WTC11 (cell line): Measurements from ENCODE around the gene PHYHIPL. TPM values are rescaled to one million over a fixed set of nuclear protein-coding genes. Genes with fewer than 3 reads are reported as not detected.

Source experiments
- ATAC-seq: fragments of 200-7000 bp; cut with Tn5 transposase; 2 replicates; pipeline ENCODE4 v1.10.0; 2021; ENCODE audit warnings: mild to moderate bottlenecking, moderate library complexity
- CTCF ChIA-PET: fragments of 300-600 bp; sonication (Branson Sonifier 250); formaldehyde crosslinking; loops from one replicate; lab custom pipeline; 2021; ENCODE audit warnings: antibody characterized with exemption; lab: Charles Lee
- POLR2A ChIA-PET: fragments of 350-600 bp; sonication (Branson Sonifier 250); formaldehyde crosslinking; loops from one replicate; lab custom pipeline; 2021; ENCODE audit warnings: antibody characterized with exemption; lab: Charles Lee
- DNase-seq: peaks from one replicate; pipeline ENCODE4 v3.0.0; 2021; ENCODE audit warnings: low spot score
- H3K27ac Mint-ChIP-seq: 2 replicates; pipeline ENCODE4 v1.8.0; 2021; ENCODE audit warnings: mixed read lengths
- H3K27me3 Mint-ChIP-seq: 2 replicates; pipeline ENCODE4 v1.8.0; 2021; ENCODE audit warnings: low read depth, mild to moderate bottlenecking, moderate library complexity, mixed read lengths
- H3K36me3 Mint-ChIP-seq: 2 replicates; pipeline ENCODE4 v1.8.0; 2021; ENCODE audit warnings: mixed read lengths
- H3K4me1 Mint-ChIP-seq: 2 replicates; pipeline ENCODE4 v1.8.0; 2022; ENCODE audit warnings: mixed read lengths
- H3K4me3 Mint-ChIP-seq: 2 replicates; pipeline ENCODE4 v1.8.0; 2021; ENCODE audit warnings: mild to moderate bottlenecking, moderate library complexity, mixed read lengths
- H3K9me3 Mint-ChIP-seq: 2 replicates; pipeline ENCODE4 v1.8.0; 2021; ENCODE audit warnings: mixed read lengths
- CREB1 ChIP-seq: sonication (generic); formaldehyde crosslinking; IDR thresholded peaks from 2 replicates; pipeline ENCODE4 v1.8.0; 2023; ENCODE audit warnings: mild to moderate bottlenecking, missing genetic modification reagents
- EMX1 ChIP-seq: fragments of 250-450 bp; sonication (Bioruptor Pico); IDR thresholded peaks from 2 replicates; pipeline ENCODE4 v1.8.0; 2021; ENCODE audit warnings: mild to moderate bottlenecking
- ETV6 ChIP-seq: sonication (generic); formaldehyde crosslinking; IDR thresholded peaks from 2 replicates; pipeline ENCODE4 v1.8.1; 2022; ENCODE audit warnings: mild to moderate bottlenecking, missing genetic modification reagents
- HMGA2 ChIP-seq: fragments of 250-450 bp; sonication (Bioruptor Pico); IDR thresholded peaks from 2 replicates; pipeline ENCODE4 v1.4.0; 2021; ENCODE audit warnings: mild to moderate bottlenecking, moderate library complexity
- MXD4 ChIP-seq: fragments of 250-450 bp; sonication (Bioruptor Pico); IDR thresholded peaks from 2 replicates; pipeline ENCODE4 v1.8.0; 2021; ENCODE audit warnings: mild to moderate bottlenecking, moderate library complexity, borderline replicate concordance
- NFATC4 ChIP-seq: fragments of 250-450 bp; sonication (Bioruptor Pico); IDR thresholded peaks from 2 replicates; pipeline ENCODE4 v1.9.0; 2021; ENCODE audit warnings: mild to moderate bottlenecking
- NFE2L1 ChIP-seq: sonication (generic); formaldehyde crosslinking; IDR thresholded peaks from 2 replicates; pipeline ENCODE4 v1.8.1; 2023; ENCODE audit warnings: missing genetic modification reagents
- NR1H2 ChIP-seq: sonication (generic); formaldehyde crosslinking; IDR thresholded peaks from 2 replicates; pipeline ENCODE4 v1.9.0; 2021; ENCODE audit warnings: mild to moderate bottlenecking, moderate library complexity, missing genetic modification reagents
- PRRX2 ChIP-seq: fragments of 250-450 bp; sonication (Bioruptor Pico); IDR thresholded peaks from 2 replicates; pipeline ENCODE4 v1.8.0; 2021; ENCODE audit warnings: mild to moderate bottlenecking
- RELA ChIP-seq: sonication (generic); formaldehyde crosslinking; IDR thresholded peaks from 2 replicates; pipeline ENCODE4 v1.8.1; 2022; ENCODE audit warnings: missing genetic modification reagents, mild to moderate bottlenecking, borderline replicate concordance
- SMAD4 ChIP-seq: sonication (generic); formaldehyde crosslinking; IDR thresholded peaks from 2 replicates; pipeline ENCODE4 v1.8.0; 2022; ENCODE audit warnings: mild to moderate bottlenecking, missing genetic modification reagents
- SP1 ChIP-seq: sonication (generic); formaldehyde crosslinking; conservative IDR thresholded peaks from 2 replicates; pipeline ENCODE4 v1.8.1; 2022; ENCODE audit warnings: missing genetic modification reagents
- TEAD1 ChIP-seq: sonication (generic); formaldehyde crosslinking; IDR thresholded peaks from 2 replicates; pipeline ENCODE4 v1.8.0; 2022; ENCODE audit warnings: mild to moderate bottlenecking, missing genetic modification reagents
- TEAD4 ChIP-seq: sonication (generic); formaldehyde crosslinking; IDR thresholded peaks from 2 replicates; pipeline ENCODE4 v1.8.0; 2022; ENCODE audit warnings: mild to moderate bottlenecking, missing genetic modification reagents
- ZBTB21 ChIP-seq: sonication (generic); formaldehyde crosslinking; IDR thresholded peaks from 2 replicates; pipeline ENCODE4 v1.8.1; 2023; ENCODE audit warnings: mild to moderate bottlenecking, missing genetic modification reagents, borderline replicate concordance
- ZNF138 ChIP-seq: sonication (generic); formaldehyde crosslinking; conservative IDR thresholded peaks from 2 replicates; pipeline ENCODE4 v1.8.1; 2022; ENCODE audit warnings: mild to moderate bottlenecking, moderate library complexity, missing genetic modification reagents
- ZNF232 ChIP-seq: sonication (generic); formaldehyde crosslinking; IDR thresholded peaks from 2 replicates; pipeline ENCODE4 v1.8.0; 2022; ENCODE audit warnings: mild to moderate bottlenecking, missing genetic modification reagents
- ZNF263 ChIP-seq: sonication (generic); formaldehyde crosslinking; IDR thresholded peaks from 2 replicates; pipeline ENCODE4 v1.8.1; 2022; ENCODE audit warnings: low read depth, mild to moderate bottlenecking, moderate library complexity, missing genetic modification reagents
- ZNF416 ChIP-seq: fragments of 250-450 bp; sonication (Bioruptor Pico); IDR thresholded peaks from 2 replicates; pipeline ENCODE4 v1.9.0; 2021; ENCODE audit warnings: mild to moderate bottlenecking, inconsistent platforms
- ZNF423 ChIP-seq: fragments of 250-450 bp; sonication (Bioruptor Pico); IDR thresholded peaks from 2 replicates; pipeline ENCODE4 v2.1.2; 2022; ENCODE audit warnings: mild to moderate bottlenecking, moderate library complexity
- ZNF671 ChIP-seq: fragments of 250-450 bp; sonication (Bioruptor Pico); IDR thresholded peaks from 2 replicates; pipeline ENCODE4 v1.8.0; 2021; ENCODE audit warnings: mild to moderate bottlenecking
- total RNA-seq: library from RNA; stranded (reverse); gene quantifications from 3 replicates; pipeline ENCODE4 v1.2.3, GENCODE V29; 2021
- TF ChIP-seq, protein P1 (sequence below): sonication (generic); formaldehyde crosslinking; conservative IDR thresholded peaks from 2 replicates; pipeline ENCODE4 v1.8.1; 2022; ENCODE audit warnings: mild to moderate bottlenecking, missing genetic modification reagents
- TF ChIP-seq, protein P2 (sequence below): sonication (generic); formaldehyde crosslinking; IDR thresholded peaks from 2 replicates; pipeline ENCODE4 v1.8.1; 2022; ENCODE audit warnings: missing genetic modification reagents, borderline replicate concordance
- TF ChIP-seq, protein P3 (sequence below): sonication (generic); formaldehyde crosslinking; IDR thresholded peaks from 2 replicates; pipeline ENCODE4 v1.8.0; 2023; ENCODE audit warnings: mild to moderate bottlenecking, missing genetic modification reagents
- TF ChIP-seq, protein P4 (sequence below): fragments of 250-450 bp; sonication (Bioruptor Pico); IDR thresholded peaks from 2 replicates; pipeline ENCODE4 v1.9.0; 2021; ENCODE audit warnings: mild to moderate bottlenecking
- TF ChIP-seq, protein P5 (sequence below): fragments of 250-450 bp; sonication (Bioruptor Pico); IDR thresholded peaks from 2 replicates; pipeline ENCODE4 v1.9.0; 2021; ENCODE audit warnings: mild to moderate bottlenecking
- TF ChIP-seq, protein P6 (sequence below): sonication (generic); formaldehyde crosslinking; IDR thresholded peaks from 2 replicates; pipeline ENCODE4 v1.8.1; 2023; ENCODE audit warnings: mild to moderate bottlenecking, missing genetic modification reagents, borderline replicate concordance

The PHYHIPL gene
- total RNA-seq, 1 experiment from 2014 or later = 0.13 TPM

DNA sequence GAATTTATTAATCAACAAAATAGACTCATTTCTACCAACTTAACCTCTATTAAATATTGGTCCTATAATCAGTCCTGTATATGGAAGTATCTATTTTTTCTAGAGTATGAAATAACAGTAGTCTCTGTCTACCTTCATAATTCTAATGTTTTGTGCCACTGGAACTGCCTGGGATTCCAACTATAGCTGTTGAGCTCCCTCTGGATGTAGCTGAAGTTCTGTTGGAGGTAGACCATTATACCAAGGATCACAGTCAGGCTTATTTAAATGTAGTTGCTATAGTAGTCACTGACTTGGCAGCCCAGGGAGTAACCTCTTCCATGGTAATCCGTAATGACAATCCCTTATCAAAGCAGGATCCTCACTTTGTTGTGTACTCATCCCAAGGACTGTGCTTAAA is 48.5 kb upstream of the PHYHIPL start:
- H3K4me1 Mint-ChIP-seq = no peaks in the 10 kb centered on the region; the same call in 1 of the 2 replicates
- DNase-seq (no peak), ATAC-seq (no peak)
- H3K27ac Mint-ChIP-seq = no peak overlapping the region
- H3K9me3 Mint-ChIP-seq = no peaks in the 10 kb centered on the region
- CTCF ChIA-PET = no interaction called here
- POLR2A ChIA-PET = no interaction called here
- no peak for TF ChIP-seq HMGA2 (CRISPR knock-in tag)
- no peak for TF ChIP-seq ETV6 (CRISPR knock-in tag)
- TF ChIP-seq, protein P1, sequence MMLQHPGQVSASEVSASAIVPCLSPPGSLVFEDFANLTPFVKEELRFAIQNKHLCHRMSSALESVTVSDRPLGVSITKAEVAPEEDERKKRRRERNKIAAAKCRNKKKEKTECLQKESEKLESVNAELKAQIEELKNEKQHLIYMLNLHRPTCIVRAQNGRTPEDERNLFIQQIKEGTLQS = no peak
- TF ChIP-seq, protein P2, sequence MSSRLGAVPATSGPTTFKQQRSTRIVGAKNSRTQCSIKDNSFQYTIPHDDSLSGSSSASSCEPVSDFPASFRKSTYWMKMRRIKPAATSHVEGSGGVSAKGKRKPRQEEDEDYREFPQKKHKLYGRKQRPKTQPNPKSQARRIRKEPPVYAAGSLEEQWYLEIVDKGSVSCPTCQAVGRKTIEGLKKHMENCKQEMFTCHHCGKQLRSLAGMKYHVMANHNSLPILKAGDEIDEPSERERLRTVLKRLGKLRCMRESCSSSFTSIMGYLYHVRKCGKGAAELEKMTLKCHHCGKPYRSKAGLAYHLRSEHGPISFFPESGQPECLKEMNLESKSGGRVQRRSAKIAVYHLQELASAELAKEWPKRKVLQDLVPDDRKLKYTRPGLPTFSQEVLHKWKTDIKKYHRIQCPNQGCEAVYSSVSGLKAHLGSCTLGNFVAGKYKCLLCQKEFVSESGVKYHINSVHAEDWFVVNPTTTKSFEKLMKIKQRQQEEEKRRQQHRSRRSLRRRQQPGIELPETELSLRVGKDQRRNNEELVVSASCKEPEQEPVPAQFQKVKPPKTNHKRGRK (CRISPR knock-in tag) = no peak
- no peak for TF ChIP-seq TEAD1
- TF ChIP-seq, protein P3, sequence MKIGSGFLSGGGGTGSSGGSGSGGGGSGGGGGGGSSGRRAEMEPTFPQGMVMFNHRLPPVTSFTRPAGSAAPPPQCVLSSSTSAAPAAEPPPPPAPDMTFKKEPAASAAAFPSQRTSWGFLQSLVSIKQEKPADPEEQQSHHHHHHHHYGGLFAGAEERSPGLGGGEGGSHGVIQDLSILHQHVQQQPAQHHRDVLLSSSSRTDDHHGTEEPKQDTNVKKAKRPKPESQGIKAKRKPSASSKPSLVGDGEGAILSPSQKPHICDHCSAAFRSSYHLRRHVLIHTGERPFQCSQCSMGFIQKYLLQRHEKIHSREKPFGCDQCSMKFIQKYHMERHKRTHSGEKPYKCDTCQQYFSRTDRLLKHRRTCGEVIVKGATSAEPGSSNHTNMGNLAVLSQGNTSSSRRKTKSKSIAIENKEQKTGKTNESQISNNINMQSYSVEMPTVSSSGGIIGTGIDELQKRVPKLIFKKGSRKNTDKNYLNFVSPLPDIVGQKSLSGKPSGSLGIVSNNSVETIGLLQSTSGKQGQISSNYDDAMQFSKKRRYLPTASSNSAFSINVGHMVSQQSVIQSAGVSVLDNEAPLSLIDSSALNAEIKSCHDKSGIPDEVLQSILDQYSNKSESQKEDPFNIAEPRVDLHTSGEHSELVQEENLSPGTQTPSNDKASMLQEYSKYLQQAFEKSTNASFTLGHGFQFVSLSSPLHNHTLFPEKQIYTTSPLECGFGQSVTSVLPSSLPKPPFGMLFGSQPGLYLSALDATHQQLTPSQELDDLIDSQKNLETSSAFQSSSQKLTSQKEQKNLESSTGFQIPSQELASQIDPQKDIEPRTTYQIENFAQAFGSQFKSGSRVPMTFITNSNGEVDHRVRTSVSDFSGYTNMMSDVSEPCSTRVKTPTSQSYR (CRISPR knock-in tag) = no peak
- no peak for TF ChIP-seq EMX1 (CRISPR knock-in tag)
- no peak for TF ChIP-seq PRRX2
- no peak for TF ChIP-seq SMAD4
- TF ChIP-seq MXD4 (CRISPR knock-in tag) = no peak
- TF ChIP-seq, protein P4, sequence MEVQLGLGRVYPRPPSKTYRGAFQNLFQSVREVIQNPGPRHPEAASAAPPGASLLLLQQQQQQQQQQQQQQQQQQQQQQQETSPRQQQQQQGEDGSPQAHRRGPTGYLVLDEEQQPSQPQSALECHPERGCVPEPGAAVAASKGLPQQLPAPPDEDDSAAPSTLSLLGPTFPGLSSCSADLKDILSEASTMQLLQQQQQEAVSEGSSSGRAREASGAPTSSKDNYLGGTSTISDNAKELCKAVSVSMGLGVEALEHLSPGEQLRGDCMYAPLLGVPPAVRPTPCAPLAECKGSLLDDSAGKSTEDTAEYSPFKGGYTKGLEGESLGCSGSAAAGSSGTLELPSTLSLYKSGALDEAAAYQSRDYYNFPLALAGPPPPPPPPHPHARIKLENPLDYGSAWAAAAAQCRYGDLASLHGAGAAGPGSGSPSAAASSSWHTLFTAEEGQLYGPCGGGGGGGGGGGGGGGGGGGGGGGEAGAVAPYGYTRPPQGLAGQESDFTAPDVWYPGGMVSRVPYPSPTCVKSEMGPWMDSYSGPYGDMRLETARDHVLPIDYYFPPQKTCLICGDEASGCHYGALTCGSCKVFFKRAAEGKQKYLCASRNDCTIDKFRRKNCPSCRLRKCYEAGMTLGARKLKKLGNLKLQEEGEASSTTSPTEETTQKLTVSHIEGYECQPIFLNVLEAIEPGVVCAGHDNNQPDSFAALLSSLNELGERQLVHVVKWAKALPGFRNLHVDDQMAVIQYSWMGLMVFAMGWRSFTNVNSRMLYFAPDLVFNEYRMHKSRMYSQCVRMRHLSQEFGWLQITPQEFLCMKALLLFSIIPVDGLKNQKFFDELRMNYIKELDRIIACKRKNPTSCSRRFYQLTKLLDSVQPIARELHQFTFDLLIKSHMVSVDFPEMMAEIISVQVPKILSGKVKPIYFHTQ (CRISPR knock-in tag) = no peak
- no peak for TF ChIP-seq ZNF671
- TF ChIP-seq ZNF423 = no peak
- TF ChIP-seq ZNF232 (CRISPR knock-in tag) = no peak
- no peak for TF ChIP-seq ZNF416
- no peak for TF ChIP-seq ZNF263 (CRISPR knock-in tag)
- H3K36me3 Mint-ChIP-seq = no peaks in the 10 kb centered on the region
- no peak overlapping the region for H3K4me3 Mint-ChIP-seq
- H3K27me3 Mint-ChIP-seq = no peaks in the 10 kb centered on the region

DNA sequence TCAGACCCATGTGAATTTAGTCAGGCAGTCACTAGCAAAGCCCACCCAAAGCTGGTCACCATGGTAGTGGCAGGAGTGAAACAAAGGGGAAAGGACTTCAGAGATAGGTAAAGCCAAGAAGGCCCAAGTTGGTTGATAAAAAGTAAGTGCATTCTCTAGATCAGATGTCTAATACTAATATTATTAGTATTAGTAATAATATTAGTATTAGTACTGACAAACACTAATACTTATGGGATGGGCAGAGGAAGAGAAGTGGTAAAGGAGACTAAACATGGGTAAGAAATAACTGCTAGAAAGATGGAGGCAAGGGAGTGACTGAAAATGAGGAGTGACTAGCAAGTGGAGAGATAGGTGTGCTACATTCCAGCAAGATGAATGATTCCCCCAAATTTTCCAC is 46.6 kb upstream of the PHYHIPL start:
- H3K9me3 Mint-ChIP-seq = no peaks in the 10 kb centered on the region
- CTCF ChIA-PET = no interaction called here
- TF ChIP-seq, protein P5, sequence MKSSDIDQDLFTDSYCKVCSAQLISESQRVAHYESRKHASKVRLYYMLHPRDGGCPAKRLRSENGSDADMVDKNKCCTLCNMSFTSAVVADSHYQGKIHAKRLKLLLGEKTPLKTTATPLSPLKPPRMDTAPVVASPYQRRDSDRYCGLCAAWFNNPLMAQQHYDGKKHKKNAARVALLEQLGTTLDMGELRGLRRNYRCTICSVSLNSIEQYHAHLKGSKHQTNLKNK = no peak
- TF ChIP-seq ZNF138 (no peak), NR1H2 (no peak), NFE2L1 (no peak), CREB1 (no peak), TEAD4 (CRISPR knock-in tag) (no peak), EMX1 (CRISPR knock-in tag) (no peak), NFATC4 (CRISPR knock-in tag) (no peak), HMGA2 (CRISPR knock-in tag) (no peak), ZBTB21 (CRISPR knock-in tag) (no peak), RELA (no peak), SP1 (no peak), ZNF416 (no peak), ZNF671 (no peak)
- TF ChIP-seq, protein P6, sequence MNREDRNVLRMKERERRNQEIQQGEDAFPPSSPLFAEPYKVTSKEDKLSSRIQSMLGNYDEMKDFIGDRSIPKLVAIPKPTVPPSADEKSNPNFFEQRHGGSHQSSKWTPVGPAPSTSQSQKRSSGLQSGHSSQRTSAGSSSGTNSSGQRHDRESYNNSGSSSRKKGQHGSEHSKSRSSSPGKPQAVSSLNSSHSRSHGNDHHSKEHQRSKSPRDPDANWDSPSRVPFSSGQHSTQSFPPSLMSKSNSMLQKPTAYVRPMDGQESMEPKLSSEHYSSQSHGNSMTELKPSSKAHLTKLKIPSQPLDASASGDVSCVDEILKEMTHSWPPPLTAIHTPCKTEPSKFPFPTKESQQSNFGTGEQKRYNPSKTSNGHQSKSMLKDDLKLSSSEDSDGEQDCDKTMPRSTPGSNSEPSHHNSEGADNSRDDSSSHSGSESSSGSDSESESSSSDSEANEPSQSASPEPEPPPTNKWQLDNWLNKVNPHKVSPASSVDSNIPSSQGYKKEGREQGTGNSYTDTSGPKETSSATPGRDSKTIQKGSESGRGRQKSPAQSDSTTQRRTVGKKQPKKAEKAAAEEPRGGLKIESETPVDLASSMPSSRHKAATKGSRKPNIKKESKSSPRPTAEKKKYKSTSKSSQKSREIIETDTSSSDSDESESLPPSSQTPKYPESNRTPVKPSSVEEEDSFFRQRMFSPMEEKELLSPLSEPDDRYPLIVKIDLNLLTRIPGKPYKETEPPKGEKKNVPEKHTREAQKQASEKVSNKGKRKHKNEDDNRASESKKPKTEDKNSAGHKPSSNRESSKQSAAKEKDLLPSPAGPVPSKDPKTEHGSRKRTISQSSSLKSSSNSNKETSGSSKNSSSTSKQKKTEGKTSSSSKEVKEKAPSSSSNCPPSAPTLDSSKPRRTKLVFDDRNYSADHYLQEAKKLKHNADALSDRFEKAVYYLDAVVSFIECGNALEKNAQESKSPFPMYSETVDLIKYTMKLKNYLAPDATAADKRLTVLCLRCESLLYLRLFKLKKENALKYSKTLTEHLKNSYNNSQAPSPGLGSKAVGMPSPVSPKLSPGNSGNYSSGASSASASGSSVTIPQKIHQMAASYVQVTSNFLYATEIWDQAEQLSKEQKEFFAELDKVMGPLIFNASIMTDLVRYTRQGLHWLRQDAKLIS = no peak

More for the DNA sequence above, 46.6 kb upstream of the PHYHIPL start:
- ATAC-seq (no peak), DNase-seq (no peak)
- Mint-ChIP-seq H3K27ac (no peak overlapping the region), H3K4me3 (no peak overlapping the region), H3K27me3 (no peaks in the 10 kb centered on the region), H3K36me3 (no peaks in the 10 kb centered on the region), H3K4me1 (no peaks in the 10 kb centered on the region; the same call in 1 of the 2 replicates)
- POLR2A ChIA-PET = no interaction called here
